Nephron progenitor cell (in vitro differentiated cells): ENCODE results near the gene TIMM44.
"Not testable (repeated sequence)": the region's sequence is repeated elsewhere in the genome, so short reads cannot be mapped to it uniquely, and the experiment has no call there.

Experiments used
- DNase-seq: peaks from one replicate; pipeline ENCODE4 v3.0.0; 2021
- H3K27ac Mint-ChIP-seq: 2 replicates; pipeline ENCODE4 v1.8.0; 2021; ENCODE audit warnings: mild to moderate bottlenecking, moderate library complexity, mixed read lengths
- H3K27me3 Mint-ChIP-seq: 2 replicates; pipeline ENCODE4 v1.8.0; 2021; ENCODE audit warnings: mild to moderate bottlenecking, low read depth, mixed read lengths; ENCODE audit not compliant: poor library complexity
- H3K36me3 Mint-ChIP-seq: 2 replicates; pipeline ENCODE4 v1.8.0; 2021; ENCODE audit warnings: low read depth, mixed read lengths
- H3K4me1 Mint-ChIP-seq: 2 replicates; pipeline ENCODE4 v1.8.0; 2021; ENCODE audit warnings: mixed read lengths
- H3K4me3 Mint-ChIP-seq: 2 replicates; pipeline ENCODE4 v1.8.0; 2021; ENCODE audit warnings: mild to moderate bottlenecking, moderate library complexity, mixed read lengths
- H3K9me3 Mint-ChIP-seq: 2 replicates; pipeline ENCODE4 v1.8.0; 2021; ENCODE audit warnings: mild to moderate bottlenecking, moderate library complexity, mixed read lengths
- CTCF ChIP-seq: fragments of 200-600 bp; sonication (generic); IDR thresholded peaks from 2 replicates; pipeline ENCODE4 v1.5.0; 2021; ENCODE audit warnings: antibody characterized with exemption

Gene TIMM44

DNA sequence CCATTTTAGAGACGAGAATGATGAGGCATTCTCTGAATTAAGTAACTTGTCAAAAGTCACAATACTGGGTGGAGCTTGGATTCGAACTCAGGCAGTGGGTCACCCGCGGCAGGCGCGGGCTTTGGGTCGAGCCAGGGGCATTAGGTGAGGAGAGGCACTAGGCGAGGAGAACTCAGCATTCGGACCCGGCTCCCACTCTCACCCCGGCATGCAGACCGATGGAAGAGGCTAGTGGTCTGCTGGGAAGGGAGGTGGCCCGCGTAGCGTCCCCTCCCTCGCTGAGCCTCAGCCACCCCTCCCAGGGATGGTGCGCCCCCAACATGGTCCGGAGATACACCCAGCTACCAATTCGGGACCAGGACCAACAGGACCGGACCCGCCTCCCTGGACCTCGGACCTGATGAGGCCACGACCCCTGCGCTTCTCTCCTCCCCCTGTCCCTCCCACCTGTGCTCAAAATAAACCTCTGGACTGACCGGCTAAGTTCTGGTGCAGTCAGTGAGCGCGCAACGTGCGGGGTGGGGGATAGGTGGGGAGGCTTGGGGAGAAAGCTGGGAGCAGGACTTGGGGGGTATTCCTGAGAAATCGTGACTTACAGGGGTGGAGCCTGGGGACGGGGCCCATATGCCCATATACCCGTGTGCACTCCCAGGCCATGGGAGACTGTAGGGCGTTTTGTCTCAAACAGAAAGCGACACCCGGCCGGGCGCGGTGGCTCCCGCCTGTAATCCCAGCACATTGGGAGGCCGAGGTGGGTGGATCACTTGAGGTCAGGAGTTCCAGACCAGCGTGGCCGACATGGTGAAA, 24.6 kb downstream of the TIMM44 start:
- no peaks in the 10 kb centered on the region for H3K9me3 Mint-ChIP-seq
- DNase-seq = no peak
- H3K4me3 Mint-ChIP-seq = peak overlapping the region; percentile 85
- no peak for TF ChIP-seq CTCF
- H3K4me1 Mint-ChIP-seq = peaks cover 42% of the 10 kb centered on the region
- H3K36me3 Mint-ChIP-seq = peaks cover 4% of the 10 kb centered on the region
- peaks cover 60% of the 10 kb centered on the region for H3K27me3 Mint-ChIP-seq
- H3K27ac Mint-ChIP-seq = no peak overlapping the region

DNA sequence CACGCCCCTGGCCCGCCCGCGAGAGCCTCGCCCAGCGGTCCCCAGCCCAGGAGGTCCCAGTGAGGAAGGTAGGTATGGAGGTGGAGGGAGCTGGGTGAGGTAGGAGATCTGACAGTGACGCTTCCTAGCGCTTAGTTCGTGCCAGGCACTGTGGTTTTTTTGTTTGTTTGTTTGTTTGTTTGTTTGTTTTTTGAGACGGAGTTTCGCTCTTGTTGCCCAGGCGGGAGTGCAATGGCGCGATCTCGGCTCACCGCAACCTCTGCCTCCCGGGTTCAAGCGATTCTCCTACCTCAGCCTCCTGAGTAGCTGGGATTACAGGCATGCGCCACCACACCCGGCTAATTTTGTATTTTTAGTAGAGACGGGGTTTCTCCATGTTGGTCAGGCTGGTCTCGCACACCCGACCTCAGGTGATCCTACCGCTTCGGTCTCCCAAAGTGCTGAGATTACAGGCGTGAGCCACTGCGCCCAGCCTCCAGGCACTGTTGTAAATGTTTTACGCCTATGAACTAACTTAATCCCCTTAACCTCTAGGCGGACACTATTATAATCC, 25.3 kb downstream of the TIMM44 start:
- DNase-seq, H3K36me3 Mint-ChIP-seq, H3K9me3 Mint-ChIP-seq, H3K27ac Mint-ChIP-seq: not testable (repeated sequence)
- peak overlapping the region; percentile 61 for H3K4me3 Mint-ChIP-seq
- H3K27me3 Mint-ChIP-seq = peaks cover 63% of the 10 kb centered on the region
- H3K4me1 Mint-ChIP-seq = peaks cover 40% of the 10 kb centered on the region

GRCh38 chr19:7917267-7918061, 26.0 kb downstream of the TIMM44 start:
- Mint-ChIP-seq H3K4me3 (peak overlapping the region; percentile 81), H3K27me3 (peaks cover 63% of the 10 kb centered on the region), H3K27ac (no peak overlapping the region), H3K4me1 (peaks cover 42% of the 10 kb centered on the region), H3K9me3 (no peaks in the 10 kb centered on the region), H3K36me3 (peaks cover 6% of the 10 kb centered on the region)
- peak; percentile 82 for DNase-seq
- peak; percentile 58 for TF ChIP-seq CTCF

DNA sequence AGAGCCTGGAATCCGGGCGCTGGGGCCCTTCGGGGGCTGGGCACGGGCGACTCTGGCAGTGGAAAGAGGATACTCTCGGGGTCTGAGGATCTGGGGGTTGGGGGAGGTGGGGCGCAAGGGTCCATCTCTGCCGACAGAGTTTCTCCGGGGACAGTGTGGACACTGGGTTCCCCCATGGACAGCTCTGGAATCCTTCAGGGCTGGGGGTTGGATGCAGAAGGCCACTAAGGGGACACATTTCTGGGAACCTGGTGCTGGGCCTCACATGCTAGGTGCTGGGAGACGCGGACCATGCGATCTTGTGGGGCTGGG, 26.6 kb downstream of the TIMM44 start:
- no peaks in the 10 kb centered on the region for H3K9me3 Mint-ChIP-seq
- peaks cover 38% of the 10 kb centered on the region for H3K4me1 Mint-ChIP-seq
- peaks cover 9% of the 10 kb centered on the region for H3K36me3 Mint-ChIP-seq
- no peak for TF ChIP-seq CTCF
- H3K27ac Mint-ChIP-seq = no peak overlapping the region
- H3K27me3 Mint-ChIP-seq = peaks cover 63% of the 10 kb centered on the region
- H3K4me3 Mint-ChIP-seq = peak overlapping the region; percentile 81
- DNase-seq = no peak

DNA sequence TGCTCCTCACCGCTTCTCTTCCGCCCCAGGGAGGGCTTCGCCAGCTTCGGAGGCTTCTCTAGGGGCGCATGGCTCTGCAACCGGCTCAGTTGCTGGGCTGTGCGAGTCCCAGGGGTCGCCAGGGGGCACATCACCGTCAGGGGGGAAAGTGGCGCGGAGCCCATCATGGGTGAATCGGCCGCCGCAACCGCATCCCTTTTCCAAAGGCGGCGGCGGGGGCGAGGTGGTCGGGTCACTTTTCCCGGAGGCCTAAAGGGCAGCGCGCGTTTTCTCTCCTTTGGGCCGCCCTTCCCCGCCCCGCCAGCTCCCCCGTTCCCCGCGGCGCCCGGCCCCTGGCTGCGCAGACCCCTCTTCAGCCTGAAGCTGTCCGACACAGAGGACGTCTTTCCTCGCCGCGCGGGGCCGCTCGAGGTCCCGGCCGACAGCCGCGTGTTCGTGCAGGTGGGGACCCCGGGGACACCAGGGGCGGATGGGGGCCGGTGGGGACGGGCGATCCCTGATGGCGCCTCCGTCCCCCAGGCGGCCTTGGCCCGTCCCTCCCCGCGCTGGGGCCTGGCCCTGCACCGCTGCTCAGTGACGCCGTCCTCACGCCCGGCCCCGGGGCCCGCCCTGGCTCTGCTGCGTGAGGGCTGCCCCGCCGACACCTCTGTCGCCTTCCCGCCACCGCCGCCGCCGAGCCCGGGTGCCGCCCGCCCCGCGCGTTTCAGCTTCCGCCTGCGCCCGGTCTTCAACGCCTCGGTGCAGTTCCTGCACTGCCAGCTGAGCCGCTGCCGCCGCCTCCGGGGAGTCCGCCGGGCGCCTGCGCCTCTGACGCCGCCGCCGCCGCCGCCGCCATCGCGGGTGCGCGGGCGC, 27.1 kb downstream of the TIMM44 start:
- Mint-ChIP-seq H3K27me3 (peaks cover 63% of the 10 kb centered on the region), H3K27ac (no peak overlapping the region), H3K4me3 (peak overlapping the region; percentile 81), H3K4me1 (peaks cover 32% of the 10 kb centered on the region), H3K9me3 (no peaks in the 10 kb centered on the region), H3K36me3 (peaks cover 14% of the 10 kb centered on the region)
- TF ChIP-seq CTCF = no peak
- peak; percentile 65 for DNase-seq
